Activated T-cell treated with anti-CD3 and anti-CD28 coated beads, Interleukin-2, amount 50 U/mL, for 24 hours (primary cell): ENCODE results near the gene MFNG.
A peak's percentile ranks its signal among the peaks of the same experiment; 100 is the strongest.

Experiments
- DNase-seq: peaks from one replicate; pipeline ENCODE4 v3.0.0-alpha.2; 2020
- H3K27ac Mint-ChIP-seq: 2 replicates; pipeline ENCODE4 v1.8.0; 2020; ENCODE audit warnings: mild to moderate bottlenecking, mixed read lengths
- H3K27me3 Mint-ChIP-seq: 2 replicates; pipeline ENCODE4 v1.8.0; 2020; ENCODE audit warnings: mixed read lengths
- H3K36me3 Mint-ChIP-seq: 2 replicates; pipeline ENCODE4 v1.8.0; 2020; ENCODE audit warnings: low read depth, mixed read lengths
- H3K4me1 Mint-ChIP-seq: 2 replicates; pipeline ENCODE4 v1.8.0; 2020; ENCODE audit warnings: low read depth, mixed read lengths
- H3K4me3 Mint-ChIP-seq: 2 replicates; pipeline ENCODE4 v1.8.0; 2020; ENCODE audit warnings: mild to moderate bottlenecking, moderate library complexity, mixed read lengths
- H3K9me3 Mint-ChIP-seq: 2 replicates; pipeline ENCODE4 v1.8.0; 2020; ENCODE audit warnings: mixed read lengths

The MFNG gene

DNA sequence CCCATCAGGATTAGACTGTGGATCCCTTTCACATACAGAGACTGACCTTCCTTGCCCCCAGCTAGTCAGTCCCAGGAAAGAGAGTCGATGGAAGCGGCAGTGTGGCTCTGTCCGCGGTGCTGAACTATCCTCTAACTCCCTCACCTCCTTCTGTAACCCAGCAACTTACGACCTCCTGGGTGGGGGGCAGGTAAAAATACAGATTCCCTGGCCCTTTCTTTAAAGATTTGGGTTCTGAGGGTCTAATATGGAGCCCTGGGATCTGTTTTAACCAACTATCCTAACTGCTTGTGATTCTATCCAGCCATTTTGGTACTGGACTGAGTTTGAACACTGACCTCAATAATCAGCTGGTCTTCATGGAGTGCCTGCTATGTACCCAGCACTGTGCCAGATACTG lies 23.2 kb downstream of the MFNG start:
- no peaks in the 10 kb centered on the region for H3K27me3 Mint-ChIP-seq
- H3K4me3 Mint-ChIP-seq: no peak overlapping the region
- H3K27ac Mint-ChIP-seq: no peak overlapping the region
- peaks cover 9% of the 10 kb centered on the region for H3K4me1 Mint-ChIP-seq
- peaks cover 63% of the 10 kb centered on the region for H3K36me3 Mint-ChIP-seq
- DNase-seq: no peak
- H3K9me3 Mint-ChIP-seq: no peaks in the 10 kb centered on the region

DNA sequence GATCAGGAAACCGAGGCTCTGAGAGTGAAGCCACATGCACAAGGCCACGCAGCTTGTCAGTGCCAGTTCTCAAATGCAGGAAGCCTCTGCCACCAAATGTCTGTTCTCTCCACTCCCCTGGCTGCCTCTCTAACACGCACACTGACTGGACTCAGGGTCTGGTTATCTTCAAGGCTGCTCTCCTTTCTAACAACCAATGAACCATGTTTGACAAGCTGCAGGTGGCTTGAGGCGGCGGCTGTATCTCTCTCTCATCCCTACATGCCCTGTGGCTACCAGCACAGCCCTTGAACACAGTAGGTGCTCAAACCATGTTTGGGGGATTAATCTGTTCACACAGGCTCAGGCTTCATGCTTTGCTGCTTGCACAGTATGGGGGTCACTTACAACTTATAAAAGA lies 23.7 kb downstream of the MFNG start:
- Mint-ChIP-seq H3K27ac (peak overlapping the region; percentile 18), H3K9me3 (no peaks in the 10 kb centered on the region), H3K36me3 (peaks cover 59% of the 10 kb centered on the region), H3K4me3 (no peak overlapping the region), H3K4me1 (peaks cover 10% of the 10 kb centered on the region), H3K27me3 (no peaks in the 10 kb centered on the region)
- DNase-seq: no peak

DNA sequence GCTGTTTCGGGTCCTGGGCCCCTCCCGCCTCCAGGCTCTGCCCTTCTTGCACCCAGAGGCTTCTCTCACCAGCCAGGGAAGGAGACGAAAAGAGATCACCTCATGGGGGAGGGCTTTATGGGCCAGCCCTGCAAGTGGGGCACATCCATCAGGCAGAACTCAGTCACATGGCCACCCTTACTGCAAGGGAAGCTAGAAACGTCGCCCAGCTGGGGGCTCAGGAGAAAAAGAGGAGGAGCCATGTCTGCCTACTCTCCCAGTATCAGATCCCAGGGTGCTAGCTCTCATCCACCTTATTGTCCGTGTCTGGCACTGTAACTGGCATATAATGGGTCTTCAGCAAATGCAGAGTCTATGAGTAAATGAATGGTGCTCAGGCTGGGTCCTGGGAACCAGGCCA lies 24.2 kb downstream of the MFNG start:
- Mint-ChIP-seq H3K4me3 (no peak overlapping the region), H3K27ac (peak overlapping the region; percentile 34), H3K36me3 (peaks cover 55% of the 10 kb centered on the region), H3K27me3 (no peaks in the 10 kb centered on the region), H3K4me1 (peaks cover 10% of the 10 kb centered on the region), H3K9me3 (no peaks in the 10 kb centered on the region)
- DNase-seq: no peak

DNA sequence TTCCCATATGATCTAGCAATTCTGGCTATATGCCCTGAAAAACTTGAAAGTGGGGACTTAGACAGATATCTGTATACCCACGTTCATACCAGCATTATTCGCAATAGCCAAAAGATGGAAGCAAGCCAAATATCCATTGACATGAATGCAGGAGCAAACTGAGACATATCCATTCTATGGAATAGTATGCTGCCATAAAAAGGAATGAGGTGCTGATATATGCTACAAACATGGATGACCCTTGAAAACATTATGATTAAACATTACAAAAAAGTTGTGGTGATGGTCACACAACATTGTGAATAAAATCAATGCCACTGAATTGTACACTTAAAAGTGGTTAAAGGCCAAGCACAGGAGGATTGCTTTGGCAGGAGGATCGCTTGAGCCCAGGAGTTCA lies 25.5 kb downstream of the MFNG start:
- Mint-ChIP-seq H3K9me3 (no peaks in the 10 kb centered on the region), H3K27me3 (no peaks in the 10 kb centered on the region), H3K36me3 (peaks cover 44% of the 10 kb centered on the region), H3K4me3 (no peak overlapping the region), H3K4me1 (peaks cover 10% of the 10 kb centered on the region), H3K27ac (no peak overlapping the region)
- no peak for DNase-seq

DNA sequence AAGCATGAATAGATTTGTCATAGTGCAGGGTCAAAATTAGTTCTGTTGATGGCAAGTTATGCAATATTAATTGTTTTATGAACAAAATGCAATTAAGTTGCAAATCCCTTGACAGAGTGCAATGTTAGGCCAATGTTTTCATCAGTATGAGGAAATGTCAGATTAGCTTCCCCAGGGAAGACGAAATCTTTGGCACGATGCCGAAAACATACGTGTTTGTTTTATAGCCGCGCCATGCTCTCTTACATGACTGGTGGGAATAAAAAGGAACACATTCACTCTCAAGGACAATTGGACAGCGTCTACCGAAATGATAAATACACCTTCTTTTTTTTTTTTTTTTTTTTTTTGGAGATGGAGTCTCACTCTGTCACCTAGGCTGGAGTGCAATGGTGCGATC lies 27.0 kb downstream of the MFNG start:
- H3K9me3 Mint-ChIP-seq: no peaks in the 10 kb centered on the region
- H3K27me3 Mint-ChIP-seq: no peaks in the 10 kb centered on the region
- DNase-seq: no peak
- H3K36me3 Mint-ChIP-seq: peaks cover 32% of the 10 kb centered on the region
- H3K27ac Mint-ChIP-seq: no peak overlapping the region
- H3K4me1 Mint-ChIP-seq: peaks cover 4% of the 10 kb centered on the region
- no peak overlapping the region for H3K4me3 Mint-ChIP-seq

DNA sequence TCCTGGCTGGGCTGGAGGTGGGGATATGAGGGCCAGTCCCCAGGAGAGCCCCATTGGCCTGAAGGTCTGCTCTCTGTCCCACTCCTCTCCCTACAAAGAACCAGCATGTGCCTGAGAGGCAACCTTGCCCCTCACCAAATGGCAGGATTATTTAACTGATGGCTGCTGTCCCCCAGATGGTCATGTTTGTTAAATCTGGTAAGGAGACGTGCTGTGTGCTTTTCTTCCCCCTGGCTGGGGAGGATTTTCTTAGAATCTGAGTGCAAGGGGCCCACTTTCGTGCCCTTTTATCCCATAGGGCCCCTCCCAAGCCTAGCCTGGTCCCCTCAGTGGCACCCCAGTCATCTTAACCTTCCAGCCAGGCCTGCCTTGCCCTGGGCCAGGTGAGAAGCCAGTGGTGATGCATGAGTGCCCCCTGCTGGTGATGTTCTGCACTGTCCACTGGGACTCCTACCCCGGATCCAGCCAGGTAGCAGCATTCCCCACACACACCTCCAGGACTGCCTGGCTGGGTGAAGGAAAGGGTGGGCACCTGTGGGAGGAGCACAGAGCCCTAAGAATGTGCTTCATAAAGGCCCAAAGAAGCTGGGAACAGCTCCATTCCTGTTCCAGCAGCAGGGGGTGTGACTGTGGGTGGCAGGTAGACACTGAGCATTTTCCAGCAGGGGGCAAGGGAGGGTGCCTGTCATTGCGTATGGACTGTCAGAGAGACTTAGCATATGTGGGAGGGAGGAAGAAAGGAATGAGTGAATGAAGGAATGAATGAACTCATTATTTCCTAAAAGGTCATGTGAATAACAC lies 28.9 kb downstream of the MFNG start:
- Mint-ChIP-seq H3K36me3 (peaks cover 22% of the 10 kb centered on the region), H3K9me3 (no peaks in the 10 kb centered on the region), H3K27me3 (no peaks in the 10 kb centered on the region), H3K27ac (no peak overlapping the region), H3K4me1 (peaks cover 4% of the 10 kb centered on the region), H3K4me3 (no peak overlapping the region)
- DNase-seq: peak; percentile 91

DNA sequence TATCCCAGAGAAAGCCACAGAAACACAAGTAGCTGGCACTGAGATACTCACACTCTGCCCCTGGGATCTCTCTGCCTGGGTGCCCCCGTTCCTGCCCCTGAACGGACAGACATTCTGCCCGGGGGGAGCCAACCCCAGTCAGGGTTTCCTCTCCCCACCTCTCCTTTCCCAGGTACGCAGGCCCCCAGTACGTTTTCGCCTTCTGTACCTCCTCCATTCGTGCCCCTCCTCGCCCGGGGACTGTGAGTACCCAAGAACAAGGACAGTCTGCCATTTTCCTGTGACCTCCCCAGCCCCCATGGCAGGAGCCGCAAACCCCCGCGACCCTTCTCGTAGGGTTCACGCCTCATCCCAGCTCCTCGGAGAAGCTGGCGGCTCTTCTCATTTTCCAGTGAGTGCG lies 29.8 kb downstream of the MFNG start:
- peaks cover 19% of the 10 kb centered on the region for H3K36me3 Mint-ChIP-seq
- no peak overlapping the region for H3K27ac Mint-ChIP-seq
- no peaks in the 10 kb centered on the region for H3K9me3 Mint-ChIP-seq
- H3K27me3 Mint-ChIP-seq: no peaks in the 10 kb centered on the region
- no peak for DNase-seq
- no peak overlapping the region for H3K4me3 Mint-ChIP-seq
- H3K4me1 Mint-ChIP-seq: peaks cover 4% of the 10 kb centered on the region

DNA sequence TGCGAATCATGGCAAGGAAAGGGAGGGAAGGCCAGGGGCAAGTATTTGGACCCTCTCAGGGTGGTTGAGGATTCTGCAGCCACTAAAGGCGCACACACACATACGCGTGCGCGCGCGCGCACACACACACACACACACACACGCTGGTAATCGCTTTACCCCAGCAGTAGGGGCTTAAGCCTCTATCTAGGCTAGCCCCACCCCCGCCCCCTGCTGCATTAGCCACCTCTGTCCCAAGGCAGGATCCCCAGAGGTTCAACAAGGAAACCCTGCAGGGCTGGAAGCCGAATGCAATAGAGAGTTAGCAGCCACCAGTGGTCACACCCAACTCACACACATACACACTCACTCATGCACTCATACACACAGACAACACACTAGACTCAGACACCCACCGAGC lies 30.3 kb downstream of the MFNG start:
- Mint-ChIP-seq H3K9me3 (no peaks in the 10 kb centered on the region), H3K27me3 (no peaks in the 10 kb centered on the region), H3K4me1 (peaks cover 4% of the 10 kb centered on the region), H3K4me3 (no peak overlapping the region), H3K36me3 (peaks cover 19% of the 10 kb centered on the region), H3K27ac (no peak overlapping the region)
- DNase-seq: no peak

DNA sequence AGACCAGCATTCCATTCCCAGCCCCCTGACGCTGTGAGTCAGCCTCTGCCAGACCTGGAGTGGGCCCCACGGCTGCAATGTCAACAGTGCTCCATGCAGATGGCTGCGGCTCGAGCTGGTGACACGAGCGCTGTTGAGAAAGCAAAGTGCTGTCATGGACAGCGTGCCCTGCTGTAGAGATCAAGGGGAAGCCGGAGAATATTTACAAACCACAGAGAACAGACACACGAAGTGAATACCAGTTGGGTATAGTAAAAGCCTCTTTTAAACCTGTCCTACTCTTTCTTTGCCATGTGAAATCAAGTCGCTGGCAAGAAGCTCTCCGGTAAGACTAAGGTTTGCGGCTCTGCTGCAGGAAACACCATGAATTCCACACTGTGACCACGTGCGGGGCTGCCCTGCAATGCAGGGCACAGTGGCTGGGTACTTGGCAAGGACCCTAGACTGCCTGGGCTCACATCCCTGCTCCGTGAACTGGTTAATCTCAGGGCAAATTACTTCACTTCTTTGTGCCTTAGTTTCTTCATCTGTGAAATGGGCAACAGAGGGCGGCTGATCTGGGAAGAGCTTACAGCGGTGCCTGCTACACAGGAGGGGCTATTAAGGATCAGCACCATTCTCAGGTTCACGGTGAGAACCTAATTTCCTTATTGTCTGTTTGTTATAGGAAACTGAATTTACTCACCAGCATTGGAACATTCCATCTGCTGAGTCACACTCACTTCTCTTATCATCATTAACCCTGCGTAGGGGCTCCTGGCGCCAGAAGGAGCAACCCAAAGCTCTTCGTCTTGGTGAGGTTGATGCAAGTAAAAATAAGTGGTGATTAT lies 31.1 kb downstream of the MFNG start:
- no peaks in the 10 kb centered on the region for H3K27me3 Mint-ChIP-seq
- no peak overlapping the region for H3K4me3 Mint-ChIP-seq
- DNase-seq: no peak
- no peak overlapping the region for H3K27ac Mint-ChIP-seq
- H3K9me3 Mint-ChIP-seq: no peaks in the 10 kb centered on the region
- peaks cover 8% of the 10 kb centered on the region for H3K4me1 Mint-ChIP-seq
- peaks cover 13% of the 10 kb centered on the region for H3K36me3 Mint-ChIP-seq

DNA sequence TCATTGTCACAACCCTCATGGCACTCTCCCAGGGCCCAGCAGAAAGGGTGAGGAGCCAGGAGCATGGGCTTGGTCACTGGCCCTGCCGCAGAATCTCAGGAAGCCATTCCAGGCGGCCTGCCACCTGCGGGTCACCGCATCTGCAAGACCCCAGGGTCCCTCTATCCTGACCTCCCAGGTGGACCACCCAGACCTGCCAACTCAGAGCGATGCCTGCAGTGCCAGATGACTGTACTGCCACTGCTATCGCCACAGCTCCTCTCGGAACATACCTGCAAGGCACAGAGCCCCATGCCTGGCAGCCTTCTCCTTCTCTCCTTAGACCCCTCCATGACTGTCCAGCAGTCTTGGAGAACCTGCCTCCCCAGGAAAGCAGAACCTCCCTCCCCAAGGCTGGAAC lies 32.5 kb downstream of the MFNG start:
- Mint-ChIP-seq H3K27ac (no peak overlapping the region), H3K9me3 (no peaks in the 10 kb centered on the region), H3K27me3 (no peaks in the 10 kb centered on the region)

DNA sequence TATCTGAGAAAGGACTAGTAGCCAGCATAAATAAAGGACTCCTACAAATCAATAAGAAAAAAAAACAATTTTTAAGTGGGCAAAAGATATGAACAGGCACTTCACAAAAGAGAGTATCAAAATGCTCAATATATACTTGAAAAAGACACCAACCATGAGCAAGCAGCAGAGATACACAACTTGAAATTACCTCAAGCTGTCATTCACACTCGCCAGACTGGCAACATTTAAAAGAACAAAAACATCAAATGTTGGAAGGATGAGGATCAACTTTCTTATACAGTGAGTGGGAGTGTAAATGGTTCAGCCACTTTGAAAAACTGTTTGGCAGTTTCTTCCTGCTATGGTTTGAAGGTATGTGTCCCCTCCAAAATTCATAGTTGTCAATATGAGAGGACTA lies 35.0 kb downstream of the MFNG start:
- Mint-ChIP-seq H3K36me3 (no peaks in the 10 kb centered on the region), H3K9me3 (no peaks in the 10 kb centered on the region), H3K27me3 (no peaks in the 10 kb centered on the region), H3K4me1 (peaks cover 8% of the 10 kb centered on the region), H3K4me3 (no peak overlapping the region), H3K27ac (no peak overlapping the region)
- DNase-seq: no peak

More for the DNA sequence above, 32.5 kb downstream of the MFNG start:
- no peak for DNase-seq
- peaks cover 4% of the 10 kb centered on the region for H3K36me3 Mint-ChIP-seq
- H3K4me1 Mint-ChIP-seq: peaks cover 10% of the 10 kb centered on the region
- H3K4me3 Mint-ChIP-seq: no peak overlapping the region

DNA sequence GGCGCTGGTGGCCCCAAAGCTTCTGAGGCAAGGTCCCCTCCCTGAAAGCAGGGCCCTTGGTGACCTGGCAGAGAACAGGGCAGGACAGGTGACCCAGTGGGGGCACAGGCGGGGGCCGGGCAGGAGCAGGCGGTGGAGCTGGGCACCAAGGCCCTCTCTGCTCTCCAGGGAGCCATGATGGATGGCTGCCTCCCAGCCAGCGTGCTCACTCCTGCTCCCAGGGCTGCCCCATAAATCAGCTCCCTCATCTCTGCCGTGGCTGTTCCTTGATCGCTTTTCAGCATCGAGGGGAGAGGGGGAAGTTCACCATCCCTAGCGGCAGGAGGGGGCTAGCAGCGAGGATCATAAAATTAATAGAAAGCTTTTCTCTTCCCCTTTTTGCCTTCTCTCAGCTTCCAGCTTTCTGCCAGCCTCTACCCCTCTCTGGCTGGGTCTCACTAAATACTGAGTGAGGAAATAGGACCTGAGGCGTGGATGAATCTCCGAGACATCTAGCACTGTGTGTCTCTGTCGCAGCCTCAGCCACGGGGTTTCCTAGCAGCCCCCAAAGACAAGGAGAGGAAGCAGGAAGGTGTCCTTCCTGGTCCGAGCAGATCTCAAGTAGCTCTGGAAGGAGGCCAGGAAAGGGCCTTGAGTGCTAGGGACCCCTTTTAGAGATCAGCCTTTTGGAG lies 36.7 kb downstream of the MFNG start:
- H3K4me1 Mint-ChIP-seq: peaks cover 6% of the 10 kb centered on the region
- no peaks in the 10 kb centered on the region for H3K36me3 Mint-ChIP-seq
- no peak overlapping the region for H3K4me3 Mint-ChIP-seq
- no peak overlapping the region for H3K27ac Mint-ChIP-seq
- no peak for DNase-seq
- no peaks in the 10 kb centered on the region for H3K9me3 Mint-ChIP-seq
- no peaks in the 10 kb centered on the region for H3K27me3 Mint-ChIP-seq

DNA sequence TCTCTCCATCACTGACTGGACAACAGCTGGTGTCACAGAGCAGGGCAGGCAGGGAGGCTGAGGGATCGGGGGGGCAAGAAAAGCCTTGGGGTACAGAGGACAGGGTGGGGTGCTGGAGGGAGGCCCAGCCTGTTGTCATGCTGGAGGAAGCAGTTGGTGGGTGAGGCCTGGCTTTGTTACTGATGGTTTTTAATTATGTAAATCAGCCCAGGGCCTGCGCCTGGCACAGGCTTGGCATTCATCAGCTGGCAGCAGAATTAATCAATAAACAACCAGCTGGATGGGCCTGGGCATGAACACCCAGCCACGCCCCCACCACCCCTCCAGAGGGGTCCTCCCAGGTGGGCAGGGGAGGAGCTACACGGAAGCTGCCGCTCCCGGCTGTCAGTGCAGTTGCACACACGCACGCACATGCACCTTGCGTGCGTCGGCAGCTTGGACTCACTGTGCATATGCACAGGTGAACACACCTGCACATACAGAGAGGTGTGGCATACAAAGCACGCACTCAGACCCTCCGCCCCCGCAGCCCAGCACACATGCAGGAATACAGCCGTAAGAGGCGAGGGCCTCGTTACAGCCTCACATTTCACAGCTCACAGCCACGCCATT lies 37.6 kb downstream of the MFNG start:
- H3K27ac Mint-ChIP-seq: no peak overlapping the region
- no peaks in the 10 kb centered on the region for H3K27me3 Mint-ChIP-seq
- no peak for DNase-seq
- H3K9me3 Mint-ChIP-seq: no peaks in the 10 kb centered on the region
- no peaks in the 10 kb centered on the region for H3K36me3 Mint-ChIP-seq
- H3K4me1 Mint-ChIP-seq: peaks cover 12% of the 10 kb centered on the region
- H3K4me3 Mint-ChIP-seq: no peak overlapping the region

DNA sequence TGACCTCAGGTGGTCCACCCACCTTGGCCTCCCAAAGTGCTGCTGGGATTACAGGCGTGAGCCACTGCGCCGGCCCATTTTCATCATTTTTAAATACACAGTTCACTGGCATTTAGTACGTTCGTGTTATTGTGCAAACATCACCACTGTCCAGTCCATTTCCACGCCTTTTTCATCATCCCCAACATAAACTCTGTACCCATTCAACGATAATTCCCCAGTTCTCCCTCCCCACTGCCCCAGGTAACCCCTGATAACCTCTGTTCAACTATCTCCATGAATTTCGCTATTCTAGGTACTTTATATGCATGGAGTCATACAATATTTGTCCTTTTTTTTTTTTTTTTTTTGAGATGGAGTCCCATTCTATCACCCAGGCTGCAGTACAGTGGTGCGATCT lies 40.7 kb downstream of the MFNG start:
- DNase-seq: no peak
- Mint-ChIP-seq H3K27me3 (no peaks in the 10 kb centered on the region), H3K36me3 (no peaks in the 10 kb centered on the region), H3K9me3 (peaks cover 3% of the 10 kb centered on the region), H3K27ac (no peak overlapping the region), H3K4me1 (peaks cover 21% of the 10 kb centered on the region), H3K4me3 (no peak overlapping the region)
